ENCODE results near the gene PTPRN2. TPM values are rescaled to one million over a fixed set of nuclear protein-coding genes. Genes with fewer than 3 reads are reported as not detected.

PTPRN2 gene
- total and polyA plus RNA-seq, 2 donors (not counting 3 experiments of a cell fraction or from before 2014, with no cell fraction given): 0.62 to 0.88 TPM

- no peak for FAIRE-seq
These were observed 766.8 kb downstream of the PTPRN2 start for GRCh38 chr7:157820796-157821195.

More at GRCh38 chr7:157820796-157821195, 766.8 kb downstream of the PTPRN2 start:
- Histone ChIP-seq H3K9me3 (replicated peaks; ENCODE audit: control insufficient read depth, insufficient read depth, low read length) (peaks cover 3% of the 10 kb centered on the region), H3K9me1 (replicated peaks; ENCODE audit: control insufficient read depth, extremely low read depth, insufficient read depth, low read length) (no peaks in the 10 kb centered on the region), H3K9ac (replicated peaks; ENCODE audit: extremely low read depth, insufficient read depth, low read length) (no peak overlapping the region), H3K4me3 (replicated peaks in 1 of 3; ENCODE audit: insufficient read depth in 1 of 3, low read depth in 1 of 3, low read length in 3 of 3) (no peak overlapping the region), H3K4me2 (ENCODE audit: insufficient read depth, low read length) (no peak overlapping the region), H2AFZ (ENCODE audit: low read depth, low read length) (no peak overlapping the region), H3K27me3 (ENCODE audit: control insufficient read depth in 2 of 2, insufficient read depth in 2 of 2, low read length in 2 of 2) (no peaks in the 10 kb centered on the region), H4K20me1 (replicated peaks; ENCODE audit: control insufficient read depth, extremely low read depth, insufficient read depth, low read length) (no peaks in the 10 kb centered on the region), H3K4me1 (ENCODE audit: control insufficient read depth, extremely low read depth, insufficient read depth, low read length) (no peaks in the 10 kb centered on the region), H3K27ac (ENCODE audit: insufficient read depth, low read depth, low read length) (no peak overlapping the region), H3K79me2 (ENCODE audit: control insufficient read depth, insufficient read depth, low read length) (no peaks in the 10 kb centered on the region), H3K36me3 (ENCODE audit: control insufficient read depth in 2 of 2, extremely low read depth in 1 of 2, insufficient read depth in 2 of 2, low read length in 2 of 2) (no peaks in the 10 kb centered on the region)
- ChIA-PET POLR2A (no interaction called here), CTCF (no interaction called here)
- intact Hi-C loops (cut with micrococcal nuclease) (no loop called here), dilution Hi-C loops (cut with MboI; ENCODE audit: extremely low pct_ligation_motif_present, low sequenced_read_pairs) (no loop called here)
- no peak for TF ChIP-seq JUN (IDR thresholded peaks at IDR 0.05; ENCODE audit: borderline replicate concordance, insufficient read depth, insufficient read length, low read depth)
- TF ChIP-seq FOS (IDR thresholded peaks at IDR 0.05; ENCODE audit: borderline replicate concordance, insufficient read depth, low read length): no peak
- TF ChIP-seq MAX (IDR thresholded peaks at IDR 0.05; ENCODE audit: insufficient read depth, insufficient read length): no peak
- no peak for TF ChIP-seq MYC (IDR thresholded peaks at IDR 0.05; ENCODE audit: low read depth, low read length)
- TF ChIP-seq CTCF (IDR thresholded peaks at IDR 0.05; ENCODE audit: extremely low read depth in 1 of 2, insufficient read depth in 1 of 2, low read depth in 1 of 2, low read length in 2 of 2): no peak
- DNase-seq (ENCODE audit: low read depth, low spot score): no peak
- no TSS peak for BruUV-seq (replicated peaks)

All from endothelial cell of umbilical vein (primary cell).